Activated CD8-positive, alpha-beta memory T cell treated with anti-CD3 and anti-CD28 coated beads, Interleukin-2, amount 50 U/mL, for 1 hour (primary cell): ENCODE results near the gene COX14.
A peak's percentile ranks its signal among the peaks of the same experiment; 100 is the strongest.
"Not testable (repeated sequence)": the region's sequence is repeated elsewhere in the genome, so short reads cannot be mapped to it uniquely, and the experiment has no call there.

Experiments used
- DNase-seq: peaks from one replicate; pipeline ENCODE4 v3.0.0-alpha.2; 2020; ENCODE audit errors: extremely low read depth

The COX14 gene

GRCh38 chr12:50154947-50155346, 42.9 kb downstream of the COX14 start:
- DNase-seq, result not testable (repeated sequence)

GRCh38 chr12:50156641-50157040, 44.6 kb downstream of the COX14 start:
- no peak for DNase-seq

GRCh38 chr12:50157259-50157658, 45.2 kb downstream of the COX14 start:
- DNase-seq, result no peak

- no peak for DNase-seq
Observed at GRCh38 chr12:50160643-50161042, 48.6 kb downstream of the COX14 start.

- DNase-seq, result no peak
Observed at GRCh38 chr12:50162230-50162629, 50.2 kb downstream of the COX14 start.

- no peak for DNase-seq
Observed at GRCh38 chr12:50164963-50165362, 52.9 kb downstream of the COX14 start.

- no peak for DNase-seq
Observed at GRCh38 chr12:50166799-50167048, 54.7 kb downstream of the COX14 start.

- peak; percentile 88 for DNase-seq
Observed at GRCh38 chr12:50167049-50167828, 55.2 kb downstream of the COX14 start, which contains the start of gene CERS5. Gene CERS5 (minus strand): TSS chr12:50167369. CDS start chr12:50167297, 72 bp downstream.
